ENCODE results near the gene CADM1.

DNA sequence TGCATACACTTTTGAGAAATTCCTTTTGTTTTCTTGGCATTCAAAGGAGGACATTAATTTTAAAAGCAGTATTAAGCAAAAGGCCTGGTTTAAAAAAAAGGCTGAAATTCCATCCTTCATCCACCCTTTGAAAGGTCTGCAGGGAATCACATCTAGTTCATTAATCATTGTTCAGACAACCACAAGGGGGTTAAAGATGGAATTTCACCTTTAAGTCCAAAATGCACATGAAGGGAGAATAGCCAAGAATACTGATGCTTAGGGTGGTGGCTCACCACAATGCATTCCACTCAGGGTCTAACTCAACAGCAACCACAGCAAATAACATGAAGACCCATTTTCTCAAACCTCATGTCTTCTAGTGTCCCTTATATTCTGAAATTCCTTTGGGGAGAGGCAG lies 256.9 kb downstream of the CADM1 start:
- TF ChIP-seq, protein P1, sequence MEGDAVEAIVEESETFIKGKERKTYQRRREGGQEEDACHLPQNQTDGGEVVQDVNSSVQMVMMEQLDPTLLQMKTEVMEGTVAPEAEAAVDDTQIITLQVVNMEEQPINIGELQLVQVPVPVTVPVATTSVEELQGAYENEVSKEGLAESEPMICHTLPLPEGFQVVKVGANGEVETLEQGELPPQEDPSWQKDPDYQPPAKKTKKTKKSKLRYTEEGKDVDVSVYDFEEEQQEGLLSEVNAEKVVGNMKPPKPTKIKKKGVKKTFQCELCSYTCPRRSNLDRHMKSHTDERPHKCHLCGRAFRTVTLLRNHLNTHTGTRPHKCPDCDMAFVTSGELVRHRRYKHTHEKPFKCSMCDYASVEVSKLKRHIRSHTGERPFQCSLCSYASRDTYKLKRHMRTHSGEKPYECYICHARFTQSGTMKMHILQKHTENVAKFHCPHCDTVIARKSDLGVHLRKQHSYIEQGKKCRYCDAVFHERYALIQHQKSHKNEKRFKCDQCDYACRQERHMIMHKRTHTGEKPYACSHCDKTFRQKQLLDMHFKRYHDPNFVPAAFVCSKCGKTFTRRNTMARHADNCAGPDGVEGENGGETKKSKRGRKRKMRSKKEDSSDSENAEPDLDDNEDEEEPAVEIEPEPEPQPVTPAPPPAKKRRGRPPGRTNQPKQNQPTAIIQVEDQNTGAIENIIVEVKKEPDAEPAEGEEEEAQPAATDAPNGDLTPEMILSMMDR (optimal IDR thresholded peaks at IDR 0.05 in 1 of 3, IDR thresholded peaks at IDR 0.05 in 1 of 3, conservative IDR thresholded peaks at IDR 0.05 in 1 of 3; ENCODE audit: extremely low read depth in 1 of 3, insufficient read depth in 2 of 3, low read length in 3 of 3): no peak
- no peak for TF ChIP-seq EZH2 (IDR thresholded peaks at IDR 0.05; ENCODE audit: low read length)

Measured in keratinocyte (primary cell).